Esophagus (tissue), 2 donors: ENCODE measurements around the gene TJP1. TPM values are rescaled to one million over a fixed set of nuclear protein-coding genes. Genes with fewer than 3 reads are reported as not detected.
"Not testable (repeated sequence)": the region's sequence is repeated elsewhere in the genome, so short reads cannot be mapped to it uniquely, and the experiment has no call there.

Source experiments
- H3K27ac ChIP-seq, 2 donors: one replicate each; pipeline ENCODE4 v1.5.1; 2013; ENCODE audit warnings: low read depth in 2 of 2, mild to moderate bottlenecking in 2 of 2, inconsistent platforms in 1 of 2, low read length in 1 of 2, moderate library complexity in 1 of 2
- H3K27me3 ChIP-seq, 2 donors: one replicate each; pipeline ENCODE4 v1.6.1; 2013; ENCODE audit warnings: low read length in 2 of 2, control low read depth in 1 of 2, mild to moderate bottlenecking in 1 of 2; ENCODE audit not compliant: insufficient read depth in 2 of 2, control insufficient read depth in 1 of 2
- H3K36me3 ChIP-seq, 2 donors: one replicate each; pipeline ENCODE4 v1.6.1; 2013; ENCODE audit warnings: low read length in 1 of 2; ENCODE audit not compliant: control insufficient read depth in 2 of 2, insufficient read depth in 2 of 2
- H3K4me1 ChIP-seq, 2 donors: one replicate each; pipeline ENCODE4 v1.6.1; 2013; ENCODE audit warnings: low read length in 1 of 2; ENCODE audit not compliant: control insufficient read depth in 2 of 2, insufficient read depth in 2 of 2
- H3K4me3 ChIP-seq, 2 donors: one replicate each; pipeline ENCODE4 v1.5.1; 2013; ENCODE audit warnings: low read length in 2 of 2, mild to moderate bottlenecking in 2 of 2, low read depth in 1 of 2, moderate library complexity in 1 of 2
- H3K9me3 ChIP-seq, 2 donors: one replicate each; pipeline ENCODE4 v1.6.1; 2013; ENCODE audit warnings: mild to moderate bottlenecking in 2 of 2, low read depth in 1 of 2, low read length in 1 of 2, moderate library complexity in 1 of 2; ENCODE audit not compliant: control insufficient read depth in 2 of 2, insufficient read depth in 1 of 2
- WGBS, 2 donors: extraction: QIAGEN DNeasy Blood & Tissue Kit; methylation state at CpG; one replicate each; pipeline ENCODE4 v1.1.7; 2013; 5-methylcytosine and 5-hydroxymethylcytosine counted together
- polyA plus RNA-seq, 2 donors: library from polyadenylated mRNA; stranded (reverse); fragments of 200-250 nt; gene quantifications; one replicate each; pipeline ENCODE4 v1.2.3, GENCODE V29; 2013
- donor health status: healthy with polysubstance abuse.
- donor health status: Bipolar disorder and iron deficiency.

The TJP1 gene
- polyA plus RNA-seq, 2 donors: 43.5 to 47.8 TPM

DNA sequence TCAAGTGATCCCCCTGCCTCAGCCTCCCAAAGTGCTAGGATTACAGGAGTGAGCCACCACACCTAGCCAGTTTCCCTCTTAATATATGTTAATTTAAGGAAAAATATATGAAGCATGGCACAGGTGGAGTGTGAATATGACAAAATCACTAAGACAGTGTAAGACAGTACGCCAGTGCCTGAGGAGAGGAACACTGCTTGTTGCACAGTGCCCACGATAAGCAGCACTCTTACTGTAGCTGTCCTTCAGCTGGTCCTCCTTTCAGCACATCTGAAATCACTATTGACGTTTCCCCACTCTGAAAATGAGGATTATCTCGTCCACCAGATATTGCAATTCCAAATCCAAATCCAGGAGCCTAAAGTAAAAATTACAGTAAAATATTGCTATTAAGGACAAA is 49.3 kb downstream of the TJP1 start:
- WGBS, 2 donors: 85 to 88% methylated on average over 4 of the region's 4 CpGs
- Histone ChIP-seq H3K36me3 (peaks cover 2 to 9% of the 10 kb centered on the region in 2 donors), H3K9me3 (no peaks in the 10 kb centered on the region), H3K4me1 (no peaks in the 10 kb centered on the region), H3K27me3 (no peaks in the 10 kb centered on the region), H3K4me3 (no peak overlapping the region), H3K27ac (no peak overlapping the region)

DNA sequence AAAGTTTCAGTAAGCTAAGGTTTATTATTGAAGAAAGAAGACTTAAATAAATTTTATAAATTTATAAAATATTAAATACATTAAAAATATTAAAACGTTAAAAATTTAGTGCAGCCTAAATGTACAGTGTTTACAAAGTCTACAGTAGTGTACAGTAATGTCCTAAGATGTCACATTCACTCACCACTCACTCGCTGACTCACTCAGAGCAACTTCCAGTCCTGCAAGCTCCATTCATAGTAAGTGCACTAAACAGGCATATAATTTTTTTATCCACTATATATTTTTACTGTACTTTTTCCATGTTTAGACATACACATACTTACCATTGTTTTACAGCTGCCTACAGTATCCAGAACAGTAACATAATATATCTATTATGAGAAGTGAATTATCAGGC is 51.5 kb downstream of the TJP1 start:
- H3K4me1 ChIP-seq: no peaks in the 10 kb centered on the region
- 79 to 86% methylated on average over 2 of the region's 2 CpGs for WGBS, 2 donors
- H3K9me3 ChIP-seq: no peaks in the 10 kb centered on the region
- peaks cover 3 to 11% of the 10 kb centered on the region in 2 donors for H3K36me3 ChIP-seq
- H3K4me3 ChIP-seq: no peak overlapping the region
- H3K27ac ChIP-seq: no peak overlapping the region
- no peaks in the 10 kb centered on the region for H3K27me3 ChIP-seq

DNA sequence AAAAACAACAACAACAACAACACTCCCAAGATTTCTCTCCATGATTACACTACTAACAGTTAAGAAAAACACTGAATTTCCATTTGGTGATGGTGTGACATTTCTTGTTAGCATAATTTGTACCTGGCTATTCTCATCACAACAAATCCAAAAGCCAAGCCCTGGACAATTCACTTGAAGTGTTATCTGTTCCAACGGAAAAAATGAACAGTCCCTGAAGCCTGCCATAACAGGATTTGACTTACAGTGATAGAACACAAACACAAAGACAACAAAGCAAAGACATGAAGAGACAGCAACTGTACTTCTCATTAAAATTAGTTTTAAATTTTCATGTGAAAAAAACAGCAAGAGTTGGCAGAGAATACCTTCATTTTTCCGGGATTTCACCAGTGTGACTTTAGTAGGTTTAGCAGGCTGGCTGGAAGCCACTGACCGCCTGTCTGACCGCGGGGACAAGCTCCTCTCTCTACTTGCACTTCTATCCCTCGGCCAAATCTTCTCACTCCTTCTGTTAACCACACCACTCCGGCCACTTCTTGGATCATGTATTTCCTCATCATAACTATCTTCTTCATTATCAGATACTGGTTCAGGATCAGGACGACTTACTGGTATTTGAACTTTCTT is 56.3 kb downstream of the TJP1 start:
- H3K36me3 ChIP-seq: peaks cover 7 to 16% of the 10 kb centered on the region in 2 donors
- no peak overlapping the region for H3K27ac ChIP-seq
- H3K4me3 ChIP-seq: no peak overlapping the region
- 42 to 51% methylated on average over 8 of the region's 8 CpGs for WGBS, 2 donors
- no peaks in the 10 kb centered on the region for H3K4me1 ChIP-seq
- H3K27me3 ChIP-seq: no peaks in the 10 kb centered on the region
- no peaks in the 10 kb centered on the region for H3K9me3 ChIP-seq

DNA sequence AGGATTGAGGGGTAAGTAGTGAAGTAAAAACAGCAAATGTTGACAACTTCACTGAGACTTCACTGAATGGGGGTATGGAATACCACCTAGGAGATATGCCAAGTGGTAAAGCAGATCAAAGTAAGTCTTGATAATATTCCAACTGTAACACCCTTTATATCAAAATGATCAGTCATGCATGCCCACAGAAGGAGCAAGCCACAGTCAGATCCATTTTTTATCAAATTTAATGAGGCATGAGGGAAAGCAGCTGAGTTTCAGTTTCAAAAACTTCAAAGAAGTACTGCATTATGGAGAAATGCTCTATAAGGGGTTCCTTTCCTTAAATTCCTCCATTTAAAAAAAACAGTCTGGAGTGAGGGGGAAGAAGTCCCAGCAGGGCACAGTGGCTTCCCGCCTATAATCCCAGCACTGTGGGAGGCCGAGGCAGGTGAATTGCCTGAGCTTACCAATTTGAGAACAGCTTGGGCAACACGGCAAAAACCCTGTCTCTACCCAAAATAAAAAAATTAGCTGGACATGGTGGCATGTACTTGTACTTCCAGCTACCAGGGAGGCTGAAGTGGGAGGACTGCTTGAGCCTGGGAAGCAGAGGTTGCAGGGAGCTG is 56.9 kb downstream of the TJP1 start:
- Histone ChIP-seq H3K27me3 (no peaks in the 10 kb centered on the region), H3K9me3 (no peaks in the 10 kb centered on the region), H3K4me1 (no peaks in the 10 kb centered on the region), H3K36me3 (peaks cover 7 to 16% of the 10 kb centered on the region in 2 donors), H3K4me3 (no peak overlapping the region), H3K27ac (no peak overlapping the region)
- 59 to 79% methylated on average over 3 of the region's 3 CpGs for WGBS, 2 donors

DNA sequence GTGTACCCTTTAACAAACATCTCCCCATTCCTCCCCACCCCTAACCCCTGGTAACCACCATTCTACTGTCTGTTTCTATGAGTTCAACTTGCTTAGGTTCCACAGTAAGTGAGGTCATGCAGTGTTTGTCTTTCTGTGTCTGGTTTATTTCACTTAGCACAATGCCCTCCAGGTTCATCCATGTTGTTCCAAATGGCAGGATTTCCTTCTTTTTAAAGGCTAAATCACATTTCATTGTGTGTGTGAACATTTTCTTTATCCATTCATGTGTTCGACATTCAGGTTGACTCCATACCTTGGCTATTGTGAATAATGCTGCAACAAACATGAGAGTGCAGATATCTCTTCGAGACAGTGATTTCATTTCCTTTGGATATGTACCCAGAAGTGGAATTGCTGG is 62.7 kb downstream of the TJP1 start:
- Histone ChIP-seq H3K4me3 (no peak overlapping the region), H3K4me1 (no peaks in the 10 kb centered on the region), H3K9me3 (no peaks in the 10 kb centered on the region), H3K27me3 (no peaks in the 10 kb centered on the region), H3K36me3 (peaks cover 0 to 4% of the 10 kb centered on the region in 2 donors), H3K27ac (no peak overlapping the region)
- 83 to 87% methylated on average over 2 of the region's 2 CpGs for WGBS, 2 donors

DNA sequence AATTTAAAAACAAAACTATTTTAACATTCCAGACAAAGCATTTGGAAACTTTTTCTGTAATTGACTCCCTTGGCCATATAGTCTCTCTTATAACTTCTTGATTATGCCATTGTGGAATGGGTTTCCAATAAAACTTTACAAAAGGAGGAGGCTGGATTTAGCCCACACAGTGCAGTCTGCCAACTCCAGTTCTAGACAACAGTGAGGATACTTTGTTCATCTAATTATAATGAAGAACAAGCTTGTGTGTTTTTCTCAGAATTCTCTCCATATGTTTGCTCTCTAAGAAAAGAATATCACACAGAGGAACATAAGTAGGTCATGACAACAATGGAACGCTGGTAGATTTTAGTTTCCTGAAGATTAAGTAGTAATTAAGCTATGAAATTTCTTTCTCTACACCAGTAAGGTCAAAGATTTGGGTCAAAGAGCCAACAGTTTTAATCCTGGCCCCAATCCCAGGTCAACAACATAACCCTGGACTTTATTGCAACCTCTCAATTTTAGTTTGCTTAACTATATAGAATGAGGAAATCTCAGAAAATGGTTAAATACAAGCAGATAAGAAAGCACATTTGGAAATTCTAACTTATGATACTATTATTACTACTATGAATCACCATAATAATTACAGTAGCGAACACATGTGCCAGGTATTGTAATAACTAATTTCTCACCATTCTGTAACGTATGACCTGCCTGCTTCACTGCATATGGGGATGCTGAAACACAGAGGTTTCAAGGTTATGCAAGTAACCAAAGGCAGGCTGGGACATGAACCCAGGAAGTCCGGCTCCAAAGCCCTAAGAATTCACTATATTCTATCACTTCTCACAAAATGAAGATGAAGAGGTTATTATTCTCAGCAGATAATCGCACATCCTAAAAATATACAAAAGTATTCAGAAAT is 65.7 kb downstream of the TJP1 start:
- Histone ChIP-seq H3K27ac (no peak overlapping the region), H3K4me3 (no peak overlapping the region), H3K4me1 (no peaks in the 10 kb centered on the region), H3K36me3 (no peaks in the 10 kb centered on the region), H3K9me3 (no peaks in the 10 kb centered on the region), H3K27me3 (no peaks in the 10 kb centered on the region)
- WGBS, 2 donors: 30 to 34% methylated on average over 5 of the region's 5 CpGs

DNA sequence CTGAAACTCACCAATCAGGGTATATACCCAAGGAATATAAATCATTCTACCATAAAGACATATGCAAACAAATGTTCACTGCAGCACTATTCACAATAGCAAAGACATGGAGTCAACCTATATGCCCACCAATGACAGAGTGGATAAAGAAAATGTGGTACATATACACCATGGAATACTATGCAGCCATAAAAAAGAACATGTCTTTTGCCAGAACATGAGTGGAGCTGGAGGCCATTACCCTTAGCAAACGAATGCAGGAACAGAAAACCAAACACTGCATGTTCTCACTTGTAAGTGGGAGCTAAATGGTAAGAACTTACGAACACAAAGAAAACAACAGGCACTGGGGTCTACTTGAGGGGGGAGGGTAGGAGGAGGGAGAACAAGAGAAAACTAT is 68.3 kb downstream of the TJP1 start:
- not testable (repeated sequence) for H3K36me3 ChIP-seq, H3K27me3 ChIP-seq, H3K4me3 ChIP-seq, H3K4me1 ChIP-seq, H3K9me3 ChIP-seq, H3K27ac ChIP-seq
- WGBS, 2 donors: 83 to 90% methylated on average over 2 of the region's 2 CpGs

DNA sequence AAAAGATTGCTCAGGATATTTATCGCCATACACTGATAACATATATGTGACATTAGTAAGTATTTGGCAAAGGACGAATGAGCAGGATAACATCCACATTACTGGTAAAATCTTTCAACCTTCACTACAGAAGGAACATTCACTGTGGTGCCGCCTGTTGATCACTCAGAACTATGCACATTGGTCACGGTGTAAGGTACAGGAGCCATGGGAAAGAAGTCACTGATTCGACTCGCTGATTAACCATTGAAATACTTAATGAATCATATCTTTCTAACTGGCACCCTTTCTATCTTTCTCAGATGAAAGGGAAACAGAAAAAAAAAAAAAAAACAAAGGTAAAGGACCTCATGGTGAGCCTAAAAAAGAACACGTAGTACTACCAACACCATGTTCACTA is 68.8 kb downstream of the TJP1 start:
- Histone ChIP-seq H3K4me3 (no peak overlapping the region), H3K27ac (no peak overlapping the region), H3K9me3 (no peaks in the 10 kb centered on the region), H3K4me1 (no peaks in the 10 kb centered on the region), H3K36me3 (peaks cover 0 to 4% of the 10 kb centered on the region in 2 donors), H3K27me3 (no peaks in the 10 kb centered on the region)
- WGBS, 2 donors: 92 to 93% methylated on average over 7 of the region's 7 CpGs

DNA sequence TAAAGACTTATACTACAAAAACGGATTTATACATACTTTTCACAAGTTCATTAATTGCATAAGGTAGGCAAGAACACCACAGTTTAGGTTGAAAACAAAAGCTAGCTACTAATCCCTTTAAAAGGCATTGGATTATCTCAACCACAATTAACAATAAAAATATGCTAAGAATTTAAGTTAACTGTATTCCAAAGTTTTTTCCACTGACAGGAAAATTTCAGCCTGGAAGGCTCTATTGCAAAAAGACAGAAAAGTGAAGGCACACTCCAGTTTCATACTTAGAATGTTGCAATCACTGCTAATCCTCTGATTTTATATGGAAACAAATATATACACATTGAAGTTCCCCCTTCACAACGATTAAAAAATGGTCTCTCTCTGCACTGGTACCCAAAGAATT is 71.5 kb downstream of the TJP1 start:
- no peaks in the 10 kb centered on the region for H3K27me3 ChIP-seq
- H3K36me3 ChIP-seq: peaks cover 0 to 5% of the 10 kb centered on the region in 2 donors
- no peaks in the 10 kb centered on the region for H3K9me3 ChIP-seq
- H3K27ac ChIP-seq: no peak overlapping the region
- WGBS, 2 donors: 31 to 50% methylated on average over 2 of the region's 2 CpGs
- no peaks in the 10 kb centered on the region for H3K4me1 ChIP-seq
- no peak overlapping the region for H3K4me3 ChIP-seq
